ENCODE results near the gene TRIP4. TPM values are rescaled to one million over a fixed set of nuclear protein-coding genes. Genes with fewer than 3 reads are reported as not detected.
A peak's percentile ranks its signal among the peaks of the same experiment; 100 is the strongest.

The TRIP4 gene
- total and polyA plus RNA-seq, 9 of the 15 experiments (the other 6 are each of a cell fraction or from before 2014, with no cell fraction given) = 7.6 to 23.3 (median 16.7) TPM

DNA sequence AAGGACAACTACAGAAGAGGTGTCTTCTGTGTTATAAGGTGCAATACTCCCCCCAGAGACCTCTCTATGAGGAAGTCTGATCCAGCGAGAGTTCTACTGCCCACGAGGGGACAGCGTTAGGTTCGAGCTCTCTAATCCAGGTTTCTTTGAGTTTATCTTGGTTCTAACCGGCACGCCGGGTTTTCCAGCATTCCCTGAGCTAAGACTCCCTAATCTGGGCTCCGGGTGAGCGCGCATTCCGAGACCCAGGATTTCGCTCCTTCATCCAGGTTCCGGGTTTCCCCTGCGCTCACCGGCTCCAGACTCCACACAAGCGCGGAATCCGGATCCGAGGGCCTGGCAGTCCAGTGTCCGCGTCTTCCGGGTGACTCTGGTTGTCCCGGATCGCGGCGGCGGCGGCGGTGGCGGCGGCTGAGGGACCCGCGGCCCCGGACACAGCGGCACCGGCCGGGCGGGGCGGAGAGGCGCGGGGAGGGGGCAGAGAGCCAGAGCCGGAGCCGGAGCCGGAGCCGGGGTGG, 72.6 kb downstream of the TRIP4 start, which contains the start of gene ZNF609 (continued):
- TF ChIP-seq RB1 (IDR thresholded peaks at IDR 0.05; ENCODE audit: low read depth) (peak; percentile 98), NCOA4 (IDR thresholded peaks at IDR 0.05; ENCODE audit: partially characterized antibody) (no peak), BDP1 (IDR thresholded peaks at IDR 0.05; ENCODE audit: insufficient read depth, insufficient read length) (no peak), LARP7 (IDR thresholded peaks at IDR 0.05) (0 out of 2 replicates have a peak, but pooled peaks have one; percentile 57), LCOR (CRISPR knock-in tag; IDR thresholded peaks at IDR 0.05) (0 out of 2 replicates have a peak, but pooled peaks have one; percentile 64), FOXM1 (IDR thresholded peaks at IDR 0.05; ENCODE audit: low read depth) (peak; percentile 86), FOXM1 (CRISPR knock-in tag; IDR thresholded peaks at IDR 0.05; ENCODE audit: low read depth) (no peak), PRPF4 (IDR thresholded peaks at IDR 0.05; ENCODE audit: insufficient read depth, low read depth, low read length, poor library complexity, severe bottlenecking) (no peak), ZNF347 (CRISPR knock-in tag; IDR thresholded peaks at IDR 0.05; ENCODE audit: low read depth) (no peak), ZBTB1 (CRISPR knock-in tag; IDR thresholded peaks at IDR 0.05; ENCODE audit: borderline replicate concordance, low read depth) (peak; percentile 55; the same call in 1 of the 2 replicates), DPF2 (IDR thresholded peaks at IDR 0.05) (peak; percentile 68), EGR1 (conservative IDR thresholded peaks at IDR 0.05) (no peak; the same call in 1 of the 2 replicates), MYC (IDR thresholded peaks at IDR 0.05; ENCODE audit: low read depth, low read length) (peak; percentile 72), MYC (CRISPR knock-in tag; IDR thresholded peaks at IDR 0.05; ENCODE audit: borderline replicate concordance, low read depth) (peak; percentile 55; the same call in 1 of the 2 replicates), BCOR (IDR thresholded peaks at IDR 0.05) (peak; percentile 78), ZNF253 (CRISPR knock-in tag; conservative IDR thresholded peaks at IDR 0.05) (no peak), ZNF217 (CRISPR knock-in tag; IDR thresholded peaks at IDR 0.05) (no peak), POLR2G (IDR thresholded peaks at IDR 0.05; ENCODE audit: low read depth, low read length) (peak; percentile 91), ZNF696 (CRISPR knock-in tag; conservative IDR thresholded peaks at IDR 0.05) (no peak), NFE2L1 (tag; IDR thresholded peaks at IDR 0.05; ENCODE audit: borderline replicate concordance, low read depth) (no peak), TSC22D4 (tag; IDR thresholded peaks at IDR 0.05) (no peak), ARHGAP35 (IDR thresholded peaks at IDR 0.05; ENCODE audit: partially characterized antibody) (no peak)
- TF ChIP-seq, protein P1, sequence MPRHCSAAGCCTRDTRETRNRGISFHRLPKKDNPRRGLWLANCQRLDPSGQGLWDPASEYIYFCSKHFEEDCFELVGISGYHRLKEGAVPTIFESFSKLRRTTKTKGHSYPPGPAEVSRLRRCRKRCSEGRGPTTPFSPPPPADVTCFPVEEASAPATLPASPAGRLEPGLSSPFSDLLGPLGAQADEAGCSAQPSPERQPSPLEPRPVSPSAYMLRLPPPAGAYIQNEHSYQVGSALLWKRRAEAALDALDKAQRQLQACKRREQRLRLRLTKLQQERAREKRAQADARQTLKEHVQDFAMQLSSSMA (CRISPR knock-in tag; IDR thresholded peaks at IDR 0.05) = no peak
- TF ChIP-seq, protein P2, sequence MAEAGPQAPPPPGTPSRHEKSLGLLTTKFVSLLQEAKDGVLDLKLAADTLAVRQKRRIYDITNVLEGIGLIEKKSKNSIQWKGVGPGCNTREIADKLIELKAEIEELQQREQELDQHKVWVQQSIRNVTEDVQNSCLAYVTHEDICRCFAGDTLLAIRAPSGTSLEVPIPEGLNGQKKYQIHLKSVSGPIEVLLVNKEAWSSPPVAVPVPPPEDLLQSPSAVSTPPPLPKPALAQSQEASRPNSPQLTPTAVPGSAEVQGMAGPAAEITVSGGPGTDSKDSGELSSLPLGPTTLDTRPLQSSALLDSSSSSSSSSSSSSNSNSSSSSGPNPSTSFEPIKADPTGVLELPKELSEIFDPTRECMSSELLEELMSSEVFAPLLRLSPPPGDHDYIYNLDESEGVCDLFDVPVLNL (CRISPR knock-in tag; IDR thresholded peaks at IDR 0.05; ENCODE audit: low read depth) = 0 out of 2 replicates have a peak, but pooled peaks have one; percentile 32
- TF ChIP-seq, protein P3, sequence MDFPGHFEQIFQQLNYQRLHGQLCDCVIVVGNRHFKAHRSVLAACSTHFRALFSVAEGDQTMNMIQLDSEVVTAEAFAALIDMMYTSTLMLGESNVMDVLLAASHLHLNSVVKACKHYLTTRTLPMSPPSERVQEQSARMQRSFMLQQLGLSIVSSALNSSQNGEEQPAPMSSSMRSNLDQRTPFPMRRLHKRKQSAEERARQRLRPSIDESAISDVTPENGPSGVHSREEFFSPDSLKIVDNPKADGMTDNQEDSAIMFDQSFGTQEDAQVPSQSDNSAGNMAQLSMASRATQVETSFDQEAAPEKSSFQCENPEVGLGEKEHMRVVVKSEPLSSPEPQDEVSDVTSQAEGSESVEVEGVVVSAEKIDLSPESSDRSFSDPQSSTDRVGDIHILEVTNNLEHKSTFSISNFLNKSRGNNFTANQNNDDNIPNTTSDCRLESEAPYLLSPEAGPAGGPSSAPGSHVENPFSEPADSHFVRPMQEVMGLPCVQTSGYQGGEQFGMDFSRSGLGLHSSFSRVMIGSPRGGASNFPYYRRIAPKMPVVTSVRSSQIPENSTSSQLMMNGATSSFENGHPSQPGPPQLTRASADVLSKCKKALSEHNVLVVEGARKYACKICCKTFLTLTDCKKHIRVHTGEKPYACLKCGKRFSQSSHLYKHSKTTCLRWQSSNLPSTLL (IDR thresholded peaks at IDR 0.05) = no peak
- TF ChIP-seq, protein P4, sequence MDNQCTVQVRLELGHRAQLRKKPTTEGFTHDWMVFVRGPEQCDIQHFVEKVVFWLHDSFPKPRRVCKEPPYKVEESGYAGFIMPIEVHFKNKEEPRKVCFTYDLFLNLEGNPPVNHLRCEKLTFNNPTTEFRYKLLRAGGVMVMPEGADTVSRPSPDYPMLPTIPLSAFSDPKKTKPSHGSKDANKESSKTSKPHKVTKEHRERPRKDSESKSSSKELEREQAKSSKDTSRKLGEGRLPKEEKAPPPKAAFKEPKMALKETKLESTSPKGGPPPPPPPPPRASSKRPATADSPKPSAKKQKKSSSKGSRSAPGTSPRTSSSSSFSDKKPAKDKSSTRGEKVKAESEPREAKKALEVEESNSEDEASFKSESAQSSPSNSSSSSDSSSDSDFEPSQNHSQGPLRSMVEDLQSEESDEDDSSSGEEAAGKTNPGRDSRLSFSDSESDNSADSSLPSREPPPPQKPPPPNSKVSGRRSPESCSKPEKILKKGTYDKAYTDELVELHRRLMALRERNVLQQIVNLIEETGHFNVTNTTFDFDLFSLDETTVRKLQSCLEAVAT (IDR thresholded peaks at IDR 0.05) = no peak

All from K562 (cell line).